ENCODE measurements around the gene PSMB7. TPM values are rescaled to one million over a fixed set of nuclear protein-coding genes. Genes with fewer than 3 reads are reported as not detected.

Gene PSMB7
- total RNA-seq, 2 donors from 2014 or later, result 150 to 158 TPM

DNA sequence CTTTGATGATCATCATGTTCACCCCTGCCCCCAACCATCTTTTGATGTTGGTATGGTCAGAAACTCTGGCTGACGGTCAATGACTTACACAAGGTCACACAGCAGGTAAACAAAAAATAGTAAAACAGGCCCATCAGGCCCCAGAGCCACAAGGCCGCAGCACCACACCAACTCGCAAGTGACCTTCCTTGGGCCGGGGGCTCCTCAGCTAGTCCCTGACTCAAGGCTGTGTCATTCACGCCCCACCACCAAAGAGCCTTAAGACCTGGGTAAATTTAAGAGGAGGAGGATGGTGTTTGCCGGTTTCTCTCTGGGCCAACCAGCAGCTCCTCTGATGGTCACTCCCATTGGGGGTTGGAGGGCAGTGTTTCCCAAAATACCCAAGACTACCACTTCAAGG lies 55.8 kb downstream of the PSMB7 start:
- no peak overlapping the region for H3K27ac ChIP-seq
- no peak for TF ChIP-seq POLR2A (IDR thresholded peaks at IDR 0.05)
- TF ChIP-seq CTCF (IDR thresholded peaks at IDR 0.05), result no peak
- TF ChIP-seq POLR2AphosphoS5 (IDR thresholded peaks at IDR 0.05), result no peak
- intact Hi-C loops (cut with DNase I), result no loop called here
- no peak overlapping the region for H3K4me3 ChIP-seq
- no peaks in the 10 kb centered on the region for H3K4me1 ChIP-seq (replicated peaks)
- H3K36me3 ChIP-seq, result no peaks in the 10 kb centered on the region
- H3K27me3 ChIP-seq (replicated peaks; ENCODE audit: insufficient read depth), result no peaks in the 10 kb centered on the region
- WGBS, result 96% methylated on average over 6 of the region's 6 CpGs
- H3K9me3 ChIP-seq, result no peaks in the 10 kb centered on the region
- no peak for DNase-seq (ENCODE audit: low spot score)

DNA sequence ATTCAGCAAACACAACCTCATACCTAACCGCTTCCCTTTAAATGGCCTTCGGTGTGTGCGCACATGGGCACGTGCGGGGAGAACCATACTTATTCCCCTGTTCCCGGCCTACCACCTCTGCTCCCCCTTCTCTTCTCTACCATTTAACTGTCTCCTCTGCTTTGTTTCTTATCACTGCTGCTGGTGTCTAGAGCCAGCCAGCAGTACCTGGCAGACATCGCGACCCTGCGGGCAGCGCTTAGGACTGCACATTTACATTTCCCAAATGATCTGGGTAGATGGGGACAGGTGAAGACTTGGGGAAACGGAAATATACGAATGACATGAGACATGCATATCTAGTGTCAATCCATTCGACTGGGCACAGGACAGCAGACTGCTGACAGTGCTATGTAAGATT lies 56.6 kb downstream of the PSMB7 start:
- no peak overlapping the region for H3K27ac ChIP-seq
- H3K27me3 ChIP-seq (replicated peaks; ENCODE audit: insufficient read depth), result no peaks in the 10 kb centered on the region
- H3K36me3 ChIP-seq, result no peaks in the 10 kb centered on the region
- H3K9me3 ChIP-seq, result no peaks in the 10 kb centered on the region
- TF ChIP-seq CTCF (IDR thresholded peaks at IDR 0.05) (no peak), POLR2A (IDR thresholded peaks at IDR 0.05) (no peak), POLR2AphosphoS5 (IDR thresholded peaks at IDR 0.05) (no peak)
- intact Hi-C loops (cut with DNase I), result no loop called here
- WGBS, result 96% methylated on average over 13 of the region's 13 CpGs
- no peak for DNase-seq (ENCODE audit: low spot score)
- H3K4me3 ChIP-seq, result no peak overlapping the region
- H3K4me1 ChIP-seq (replicated peaks), result no peaks in the 10 kb centered on the region

DNA sequence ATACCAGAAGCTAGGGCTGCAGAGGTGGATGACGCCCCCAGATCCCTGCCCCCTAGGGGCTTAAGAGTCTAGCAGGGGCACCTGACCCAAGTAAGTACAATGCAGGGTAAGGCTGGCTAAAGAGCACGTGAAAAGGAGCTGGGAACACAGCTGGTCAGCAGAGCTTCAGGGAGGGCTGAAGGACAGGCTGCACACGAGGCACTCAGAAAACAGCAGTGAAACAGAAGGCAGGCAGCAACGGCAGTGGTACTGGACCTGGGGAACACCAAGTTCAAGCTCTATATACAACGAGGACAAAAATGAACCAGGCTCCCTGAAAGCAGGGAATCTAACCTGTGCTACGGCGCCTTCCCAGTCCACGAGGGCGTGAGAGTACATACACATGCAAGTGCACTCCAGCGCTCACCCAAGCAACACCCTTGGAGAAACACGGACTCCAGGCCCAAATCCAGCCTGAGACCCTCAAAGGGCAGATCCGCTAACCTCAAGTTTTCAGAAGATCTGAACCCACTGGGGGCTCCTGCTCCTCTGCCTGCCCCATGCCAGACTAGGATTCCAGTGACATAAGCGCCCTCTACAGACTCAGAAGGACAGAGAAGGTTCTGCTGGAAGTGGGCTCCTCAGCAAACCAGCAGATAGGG lies 57.4 kb downstream of the PSMB7 start:
- no peaks in the 10 kb centered on the region for H3K27me3 ChIP-seq (replicated peaks; ENCODE audit: insufficient read depth)

DNA sequence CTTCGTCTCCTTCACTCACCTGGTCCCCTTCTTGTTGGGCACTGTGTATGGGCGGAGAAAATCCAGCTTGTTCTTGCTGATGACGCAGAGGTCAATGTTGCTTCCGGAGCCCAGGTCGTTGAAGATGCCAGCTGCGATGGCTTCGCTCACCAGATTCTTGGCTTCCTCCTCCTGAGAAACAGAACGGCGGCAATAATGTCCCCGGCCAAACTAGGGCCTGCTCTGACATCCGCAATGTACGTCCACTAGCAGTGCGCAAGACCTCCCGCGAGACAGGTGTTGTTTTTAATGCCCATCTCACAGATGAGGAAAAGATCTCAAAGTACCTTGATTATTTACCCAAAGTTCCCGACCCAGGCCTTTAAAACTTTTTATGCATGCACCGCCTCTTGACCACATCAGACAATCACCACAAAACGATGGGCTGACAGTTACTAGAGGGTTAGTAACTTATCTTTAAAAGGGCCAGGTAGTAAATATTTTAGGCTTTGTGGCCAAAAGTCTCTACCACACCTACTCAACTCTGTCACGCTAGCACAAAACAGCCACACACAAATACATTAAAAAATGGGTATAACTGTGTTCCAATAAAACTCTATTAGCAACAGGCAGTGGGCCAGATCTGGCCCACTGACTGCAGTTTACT lies 58.4 kb downstream of the PSMB7 start:
- WGBS, result 86% methylated on average over 19 of the region's 19 CpGs
- Histone ChIP-seq H3K36me3 (no peaks in the 10 kb centered on the region), H3K27ac (no peak overlapping the region), H3K27me3 (replicated peaks; ENCODE audit: insufficient read depth) (no peaks in the 10 kb centered on the region), H3K4me1 (replicated peaks) (no peaks in the 10 kb centered on the region), H3K4me3 (no peak overlapping the region), H3K9me3 (no peaks in the 10 kb centered on the region)
- no peak for DNase-seq (ENCODE audit: low spot score)
- intact Hi-C loops (cut with DNase I), result no loop called here
- TF ChIP-seq CTCF (IDR thresholded peaks at IDR 0.05) (no peak), POLR2AphosphoS5 (IDR thresholded peaks at IDR 0.05) (no peak), POLR2A (IDR thresholded peaks at IDR 0.05) (no peak)

More for the DNA sequence above, 57.4 kb downstream of the PSMB7 start:
- intact Hi-C loops (cut with DNase I), result no loop called here
- no peaks in the 10 kb centered on the region for H3K4me1 ChIP-seq (replicated peaks)
- no peak for DNase-seq (ENCODE audit: low spot score)
- WGBS, result 84% methylated on average over 13 of the region's 13 CpGs
- TF ChIP-seq POLR2A (IDR thresholded peaks at IDR 0.05) (no peak), POLR2AphosphoS5 (IDR thresholded peaks at IDR 0.05) (no peak), CTCF (IDR thresholded peaks at IDR 0.05) (no peak)
- H3K27ac ChIP-seq, result no peak overlapping the region
- no peak overlapping the region for H3K4me3 ChIP-seq
- no peaks in the 10 kb centered on the region for H3K9me3 ChIP-seq
- no peaks in the 10 kb centered on the region for H3K36me3 ChIP-seq
